HEK293 (cell line): Measurements from ENCODE around the gene GINS1.
"Not testable (repeated sequence)": the region's sequence is repeated elsewhere in the genome, so short reads cannot be mapped to it uniquely, and the experiment has no call there.

Experiments
- CTCF ChIA-PET: fragments of 350-600 bp; formaldehyde crosslinking; extraction: SDS; loops from one replicate; lab custom pipeline; 2021; ENCODE audit warnings: antibody characterized with exemption; lab: Yijun Ruan, JAX
- POLR2A ChIA-PET: fragments of 300-600 bp; formaldehyde crosslinking; extraction: SDS; loops from one replicate; lab custom pipeline; 2020; ENCODE audit warnings: antibody characterized with exemption, inconsistent platforms; lab: Yijun Ruan, JAX
- H3K27ac ChIP-seq: fragments of 200-500 bp; sonication (Bioruptor generic); 2 replicates; pipeline ENCODE4 v1.5.1; 2014; ENCODE audit warnings: low read depth, low read length, control low read depth, inconsistent platforms; ENCODE audit errors: extremely low read depth
- H3K36me3 ChIP-seq, 2 experiments: fragments of 200-500 bp in 1 of 2; sonication (Bioruptor generic) in 1 of 2; 1 replicate in 1 of 2; 2 replicates in 1 of 2; pipeline ENCODE4 v1.5.1; 2014 to 2017; ENCODE audit warnings: inconsistent platforms in 2 of 2, low read length in 2 of 2; ENCODE audit not compliant: control insufficient read depth in 2 of 2, insufficient read depth in 1 of 2
- H3K4me1 ChIP-seq: fragments of 200-500 bp; sonication (Bioruptor generic); 2 replicates; pipeline ENCODE4 v1.5.1; 2014; ENCODE audit warnings: mild to moderate bottlenecking, low read length, inconsistent platforms; ENCODE audit not compliant: control insufficient read depth, insufficient read depth
- H3K4me3 ChIP-seq: 2 replicates; pipeline ENCODE4 v1.5.1; 2011; ENCODE audit warnings: low read depth, mild to moderate bottlenecking, control low read depth, low read length, moderate library complexity
- H3K9me3 ChIP-seq: fragments of 200-500 bp; sonication (Bioruptor generic); 2 replicates; pipeline ENCODE4 v1.5.1; 2014; ENCODE audit warnings: low read depth, low read length, inconsistent platforms; ENCODE audit not compliant: control insufficient read depth, insufficient read depth
- IKZF3 ChIP-seq: fragments of 450-650 bp; IDR thresholded peaks from 2 replicates; pipeline ENCODE4 v1.5.0; 2018; ENCODE audit warnings: missing biosample characterization, mild to moderate bottlenecking, missing genetic modification characterization, moderate library complexity
- MEIS1 ChIP-seq: sonication (generic); formaldehyde crosslinking; IDR thresholded peaks from 2 replicates; pipeline ENCODE4 v1.8.1; 2022; ENCODE audit warnings: missing genetic modification reagents, mild to moderate bottlenecking, borderline replicate concordance
- SCRT1 ChIP-seq: fragments of 450-650 bp; formaldehyde crosslinking; IDR thresholded peaks from 2 replicates; pipeline ENCODE4 v1.5.1; 2016; ENCODE audit warnings: missing biosample characterization, missing genetic modification characterization, borderline replicate concordance
- SCRT2 ChIP-seq: fragments of 450-650 bp; formaldehyde crosslinking; IDR thresholded peaks from 2 replicates; pipeline ENCODE4 v1.5.1; 2016; ENCODE audit warnings: missing biosample characterization, missing genetic modification characterization
- SETDB1 ChIP-seq: IDR thresholded peaks from one replicate; pipeline ENCODE4 v1.6.1; 2017; ENCODE audit warnings: mild to moderate bottlenecking, low read length, moderate library complexity, mixed read lengths; ENCODE audit not compliant: insufficient read length
- TRIM28 ChIP-seq: IDR thresholded peaks from 2 replicates; pipeline ENCODE4 v1.6.1; 2011; ENCODE audit warnings: low read length, control low read depth, borderline replicate concordance
- ZFHX2 ChIP-seq: fragments of 450-650 bp; formaldehyde crosslinking; conservative IDR thresholded peaks from 2 replicates; pipeline ENCODE4 v1.5.1; 2016; ENCODE audit warnings: missing biosample characterization, missing genetic modification characterization
- ZNF221 ChIP-seq: fragments of 450-650 bp; formaldehyde crosslinking; IDR thresholded peaks from 2 replicates; pipeline ENCODE4 v1.5.1; 2017; ENCODE audit warnings: missing biosample characterization, missing genetic modification characterization, borderline replicate concordance
- ZNF341 ChIP-seq: fragments of 450-650 bp; formaldehyde crosslinking; IDR thresholded peaks from 2 replicates; pipeline ENCODE4; 2016; ENCODE audit warnings: low read depth, missing biosample characterization, missing genetic modification characterization
- ZNF394 ChIP-seq: fragments of 450-650 bp; formaldehyde crosslinking; IDR thresholded peaks from 2 replicates; pipeline ENCODE4 v1.5.1; 2016; ENCODE audit warnings: missing biosample characterization, missing genetic modification characterization, mild to moderate bottlenecking, moderate library complexity, borderline replicate concordance
- ZNF600 ChIP-seq: fragments of 450-650 bp; formaldehyde crosslinking; IDR thresholded peaks from 2 replicates; pipeline ENCODE4 v1.5.1; 2016; ENCODE audit warnings: missing biosample characterization, missing genetic modification characterization
- ZNF658 ChIP-seq: fragments of 450-650 bp; formaldehyde crosslinking; IDR thresholded peaks from 2 replicates; pipeline ENCODE4; 2016; ENCODE audit warnings: missing biosample characterization, missing genetic modification characterization
- ZNF76 ChIP-seq: fragments of 450-650 bp; formaldehyde crosslinking; IDR thresholded peaks from 2 replicates; pipeline ENCODE4; 2016; ENCODE audit warnings: low read depth, missing biosample characterization, missing genetic modification characterization, borderline replicate concordance
- TF ChIP-seq, protein P1 (sequence below): IDR thresholded peaks from 2 replicates; pipeline ENCODE4 v1.6.1; 2011; ENCODE audit warnings: mild to moderate bottlenecking, low read depth, low read length, borderline replicate concordance

GINS1 gene

DNA sequence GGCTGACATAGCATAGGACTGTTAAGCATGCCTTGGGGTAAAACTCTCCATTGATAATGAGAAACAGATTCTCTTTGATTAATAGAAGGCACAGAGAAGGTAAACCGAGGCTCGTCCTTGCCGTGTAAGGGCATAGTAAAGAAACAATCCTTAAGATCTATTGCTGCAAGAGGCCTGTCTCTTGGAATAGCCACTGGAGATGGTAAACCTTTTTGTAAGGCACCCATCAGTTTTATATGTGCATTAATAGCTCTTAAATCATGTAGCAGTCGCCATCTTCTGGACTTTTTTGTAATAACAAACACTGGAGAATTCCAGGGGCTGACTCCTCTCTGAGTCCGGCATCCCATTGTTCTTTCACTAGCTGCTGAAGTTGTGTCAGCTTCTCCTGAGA lies 8.4 kb upstream of the GINS1 start (continued):
- TF ChIP-seq, protein P1, sequence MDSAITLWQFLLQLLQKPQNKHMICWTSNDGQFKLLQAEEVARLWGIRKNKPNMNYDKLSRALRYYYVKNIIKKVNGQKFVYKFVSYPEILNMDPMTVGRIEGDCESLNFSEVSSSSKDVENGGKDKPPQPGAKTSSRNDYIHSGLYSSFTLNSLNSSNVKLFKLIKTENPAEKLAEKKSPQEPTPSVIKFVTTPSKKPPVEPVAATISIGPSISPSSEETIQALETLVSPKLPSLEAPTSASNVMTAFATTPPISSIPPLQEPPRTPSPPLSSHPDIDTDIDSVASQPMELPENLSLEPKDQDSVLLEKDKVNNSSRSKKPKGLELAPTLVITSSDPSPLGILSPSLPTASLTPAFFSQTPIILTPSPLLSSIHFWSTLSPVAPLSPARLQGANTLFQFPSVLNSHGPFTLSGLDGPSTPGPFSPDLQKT = no peak

DNA sequence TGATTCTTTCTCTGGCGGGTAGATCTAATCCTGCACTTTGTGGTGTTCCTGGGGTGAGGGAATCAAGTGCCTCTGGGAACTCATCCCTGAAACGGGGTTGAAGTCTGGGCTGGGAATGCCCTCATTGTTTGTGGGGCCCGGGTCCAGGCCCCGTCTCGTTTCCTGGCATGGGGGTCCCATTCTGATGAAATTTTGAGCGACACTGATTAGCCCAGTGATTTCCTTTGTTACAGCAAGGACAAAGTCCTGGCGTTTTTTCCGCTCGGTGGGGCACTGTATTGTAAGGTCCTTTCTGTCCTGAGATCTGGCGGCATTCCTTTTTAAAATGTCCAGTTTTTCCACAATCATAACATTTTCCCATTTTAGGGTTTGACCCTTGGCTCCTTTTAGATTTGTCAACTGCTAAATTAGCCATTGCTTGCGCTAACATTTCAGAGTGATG lies 7.2 kb upstream of the GINS1 start:
- CTCF ChIA-PET = interaction anchor here (1.1 to 4.5 kb wide), 7 partner anchors 58 to 406 kb away, joined by 3 to 47 read pairs (median 9); no protein-coding TSS in a partner anchor
- H3K4me3 ChIP-seq, H3K9me3 ChIP-seq, H3K36me3 ChIP-seq, POLR2A ChIA-PET, H3K4me1 ChIP-seq, H3K27ac ChIP-seq: not testable (repeated sequence)

DNA sequence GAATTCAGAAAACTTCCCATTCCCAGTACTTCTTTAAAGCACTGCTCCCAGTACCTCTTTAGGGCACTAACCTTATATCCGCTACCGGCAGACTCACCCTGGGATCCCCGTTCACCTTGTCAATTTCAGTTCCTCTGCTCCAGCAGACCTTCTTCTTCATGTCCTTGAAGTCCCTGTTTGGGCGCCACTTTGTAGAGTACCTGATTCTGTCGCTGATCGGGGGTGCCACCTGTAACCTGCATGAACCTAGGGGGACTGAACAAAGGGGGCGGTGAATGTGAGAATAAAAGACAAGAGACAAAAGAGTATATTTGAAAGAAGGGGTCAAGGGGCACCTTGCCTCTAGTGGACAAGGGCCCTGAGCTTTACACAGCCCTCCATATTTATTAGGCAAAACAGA lies 4.9 kb upstream of the GINS1 start:
- no peak overlapping the region for H3K27ac ChIP-seq
- no peaks in the 10 kb centered on the region for H3K9me3 ChIP-seq
- no peaks in the 10 kb centered on the region for H3K36me3 ChIP-seq
- TF ChIP-seq IKZF3 (tag by site-specific recombination) (no peak), ZNF394 (peak; percentile 96), ZNF341 (tag by site-specific recombination) (no peak), SCRT2 (tag by site-specific recombination) (peak; percentile 83), TRIM28 (peak; percentile 33; the same call in 1 of the 2 replicates), SCRT1 (tag by site-specific recombination) (0 out of 2 replicates have a peak, but pooled peaks have one; percentile 26), SETDB1 (peak; percentile 76)
- TF ChIP-seq, protein P1 = no peak
- CTCF ChIA-PET = interaction anchor here (0.6 kb wide), 1 partner anchor 183 kb away, joined by 6 read pairs; no protein-coding TSS in a partner anchor
- POLR2A ChIA-PET = no interaction called here
- no peaks in the 10 kb centered on the region for H3K4me1 ChIP-seq
- no peak overlapping the region for H3K4me3 ChIP-seq

DNA sequence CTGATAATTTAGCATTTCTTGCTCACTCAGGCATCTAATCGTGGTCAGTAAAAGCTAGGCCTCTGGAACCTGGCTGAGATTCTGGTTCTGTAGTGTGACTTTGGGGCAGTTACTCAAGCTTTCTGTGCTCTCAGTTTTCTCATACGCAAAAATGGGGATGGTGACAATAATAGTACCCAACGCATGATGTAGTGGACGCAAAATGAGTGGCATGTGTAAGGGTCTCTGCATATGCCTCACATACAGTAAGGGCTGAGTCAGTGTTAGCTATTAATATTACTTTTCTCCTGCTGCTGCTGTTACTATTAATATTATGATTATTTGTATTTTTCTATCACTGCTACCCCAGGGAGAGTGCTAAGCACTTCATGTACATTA lies 686 bp downstream of the GINS1 start:
- CTCF ChIA-PET = interaction anchor here (0.5 to 2.4 kb wide), 2 partner anchors 9 to 15 kb away, joined by 3 to 14 read pairs; no protein-coding TSS in a partner anchor
- no peak for TF ChIP-seq ZFHX2
- no peak for TF ChIP-seq ZNF221 (tag by site-specific recombination)
- no peaks in the 10 kb centered on the region for H3K4me1 ChIP-seq
- peaks cover 7 to 20% of the 10 kb centered on the region in 2 experiments; a peak in 2 of 3 replicates for H3K36me3 ChIP-seq
- POLR2A ChIA-PET = interaction anchor here (0.8 to 1.8 kb wide), 5 partner anchors 9 to 213 kb away, joined by 3 to 7 read pairs (median 5); partner anchors contain the start of gene ENTPD6
- no peaks in the 10 kb centered on the region for H3K9me3 ChIP-seq
- H3K4me3 ChIP-seq = peak overlapping the region; percentile 83
- peak overlapping the region; percentile 87 for H3K27ac ChIP-seq

DNA sequence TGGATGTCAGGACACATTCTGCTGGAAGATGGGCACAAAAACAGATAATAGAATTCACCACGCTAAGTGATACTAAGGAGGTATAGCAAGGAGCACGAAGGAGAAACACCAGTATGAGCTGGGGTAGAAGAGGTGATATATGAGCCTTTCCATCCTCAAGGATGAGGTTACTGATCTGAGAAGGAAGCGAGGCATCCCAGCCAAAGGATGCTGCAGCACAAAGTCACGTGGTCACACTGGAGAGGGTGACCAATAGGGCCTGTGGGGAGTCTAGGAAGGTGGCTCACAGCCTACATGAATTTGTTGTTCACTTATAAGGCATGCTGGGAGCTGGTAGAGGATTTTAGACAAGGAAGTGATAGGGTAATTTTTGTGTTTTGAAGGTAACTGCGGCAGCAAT lies 1.4 kb downstream of the GINS1 start:
- ChIA-PET CTCF (no interaction called here), POLR2A (interaction anchor here (0.5 kb wide), 1 partner anchor 16 kb away, joined by 3 read pairs; no protein-coding TSS in a partner anchor)
- Histone ChIP-seq H3K4me3 (no peak overlapping the region), H3K9me3 (no peaks in the 10 kb centered on the region), H3K27ac (no peak overlapping the region), H3K4me1 (no peaks in the 10 kb centered on the region), H3K36me3 (peaks cover 9 to 27% of the 10 kb centered on the region in 2 experiments; a peak in 2 of 3 replicates)
- TF ChIP-seq ZNF658 (no peak), MEIS1 (no peak), ZNF600 (tag by site-specific recombination) (0 out of 2 replicates have a peak, but pooled peaks have one; percentile 45), ZNF76 (tag by site-specific recombination) (no peak)
